Measurements from ENCODE around the gene ADGRB3.

Gene ADGRB3

GRCh38 chr6:68634726-68635411, at the start of gene ADGRB3:
TSS of gene ADGRB3 (plus strand) at chr6:68635282. CDS start at chr6:68638676, 3,394 bp downstream.
- peak; percentile 50 for DNase-seq

DNA sequence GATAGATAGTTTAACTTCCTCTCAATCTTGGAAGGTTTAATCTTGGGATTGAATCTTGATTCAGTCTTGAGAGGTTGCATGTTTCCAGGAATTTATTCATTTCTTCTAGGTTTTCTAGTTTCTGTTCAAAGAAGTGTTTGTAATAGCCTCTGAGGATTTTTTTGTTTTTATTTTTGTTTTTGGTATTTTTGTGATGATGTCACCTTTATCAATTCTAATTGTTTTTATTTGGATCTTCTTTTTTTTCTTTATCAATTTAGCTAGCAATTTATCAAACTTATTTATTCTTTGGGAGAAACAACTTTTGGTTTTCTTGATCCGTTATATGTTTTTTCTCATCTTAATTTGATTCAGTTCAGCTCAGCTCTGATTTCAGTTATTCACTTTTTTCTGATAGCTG, 41.5 kb upstream of the ADGRB3 start:
- DNase-seq: no peak

- DNase-seq: no peak
Measured at GRCh38 chr6:68597642-68598041, 37.4 kb upstream of the ADGRB3 start.

- DNase-seq: no peak
Measured at GRCh38 chr6:68615938-68616337, 19.1 kb upstream of the ADGRB3 start.

DNA sequence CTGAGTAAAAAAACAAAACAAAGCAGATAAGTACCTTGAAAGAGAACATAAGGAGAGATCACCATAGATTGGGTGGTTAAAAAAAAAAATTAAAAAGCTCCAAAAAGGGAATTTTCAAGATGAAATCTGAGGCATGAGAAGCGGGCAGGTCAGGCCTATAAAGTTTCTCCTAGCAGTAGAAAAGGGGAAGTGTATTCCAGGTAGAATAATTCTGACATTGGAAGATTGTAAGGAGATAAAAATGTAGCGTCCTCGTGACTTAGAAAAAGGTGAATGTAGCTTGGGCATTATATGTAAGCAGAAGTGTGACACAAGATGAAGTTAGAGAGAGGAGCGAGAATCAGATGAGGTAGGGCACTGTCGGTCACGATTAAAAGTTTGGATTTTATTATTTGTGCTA, 9.1 kb upstream of the ADGRB3 start:
- DNase-seq: no peak

DNA sequence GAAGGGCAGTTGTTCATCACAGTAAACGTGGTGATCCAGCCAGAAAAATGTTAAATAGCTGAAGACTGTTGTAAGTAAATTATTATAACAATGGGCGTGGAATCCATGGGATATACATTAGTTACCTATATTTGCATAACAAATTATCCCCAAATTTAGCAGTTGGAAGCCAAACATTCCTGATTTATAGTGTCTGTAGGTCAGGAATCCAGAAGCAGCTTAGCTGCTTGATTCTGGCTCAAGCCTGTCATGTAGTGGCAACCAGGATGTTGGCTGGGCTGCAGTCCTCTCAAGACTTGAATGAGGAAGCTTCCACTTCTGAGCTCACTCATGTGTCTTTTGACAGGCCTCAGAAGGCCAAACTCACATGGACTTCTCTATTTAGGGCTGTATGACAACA, 6.9 kb upstream of the ADGRB3 start:
- no peak for DNase-seq

DNA sequence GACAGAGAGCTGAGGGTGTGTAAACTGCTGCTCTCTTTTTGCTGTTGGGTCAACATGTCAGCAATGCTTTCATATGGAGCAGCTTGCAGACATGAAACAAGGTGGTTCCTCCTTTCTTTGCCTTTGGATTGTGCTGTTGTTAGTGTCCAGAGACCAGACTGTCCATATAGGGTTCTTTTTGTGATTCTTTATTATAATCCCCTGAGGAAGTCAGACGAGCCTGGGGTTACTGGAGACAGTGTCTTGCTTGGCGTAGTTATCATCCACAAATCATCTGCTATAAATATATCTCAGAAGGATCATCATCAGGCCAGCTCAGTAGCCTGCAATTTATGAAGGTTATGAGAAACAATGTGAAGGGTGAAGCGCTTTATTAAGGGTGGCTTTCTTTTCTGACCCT, 2.3 kb upstream of the ADGRB3 start:
- no peak for DNase-seq

DNA sequence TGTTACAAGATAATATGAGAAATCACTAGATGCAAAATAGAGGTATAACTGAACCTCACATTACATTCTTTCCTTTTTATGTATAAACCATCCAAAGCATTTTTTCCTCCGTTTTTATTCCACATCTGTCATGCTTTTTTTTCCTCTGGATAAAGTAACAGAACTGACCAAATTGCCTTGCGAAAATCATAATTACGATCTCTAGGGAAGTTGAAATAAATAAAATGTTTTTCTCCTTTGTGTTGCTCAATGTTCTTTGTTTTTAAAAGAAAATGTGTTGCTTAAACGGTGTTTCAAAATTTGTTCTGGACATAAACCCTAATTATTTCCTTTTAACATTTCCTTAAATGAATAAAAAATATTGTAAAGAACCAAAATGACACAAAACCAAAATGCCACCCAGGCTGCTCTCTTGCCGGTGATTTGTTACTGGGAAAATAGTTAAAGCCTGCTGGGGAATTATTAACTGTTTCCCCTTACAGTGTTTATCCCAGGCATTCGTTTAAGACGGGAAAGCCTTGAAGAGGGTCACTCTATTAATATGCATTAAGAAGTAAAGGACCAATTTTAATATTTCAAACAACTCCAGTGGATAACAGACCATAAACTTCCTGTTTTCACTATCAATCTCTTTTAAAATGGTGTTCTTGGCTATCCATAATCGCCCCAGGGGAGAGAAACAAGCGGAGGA, 1.7 kb upstream of the ADGRB3 start:
- no peak for DNase-seq

GRCh38 chr6:68633972-68634725, 933 bp upstream of the ADGRB3 start:
- no peak for DNase-seq

GRCh38 chr6:68635412-68635705, 277 bp downstream of the ADGRB3 start:
- no peak for DNase-seq

- no peak for DNase-seq
Measured at GRCh38 chr6:68635706-68636513, 828 bp downstream of the ADGRB3 start.

- DNase-seq: no peak
Measured at GRCh38 chr6:68636666-68637065, 1.6 kb downstream of the ADGRB3 start.

DNA sequence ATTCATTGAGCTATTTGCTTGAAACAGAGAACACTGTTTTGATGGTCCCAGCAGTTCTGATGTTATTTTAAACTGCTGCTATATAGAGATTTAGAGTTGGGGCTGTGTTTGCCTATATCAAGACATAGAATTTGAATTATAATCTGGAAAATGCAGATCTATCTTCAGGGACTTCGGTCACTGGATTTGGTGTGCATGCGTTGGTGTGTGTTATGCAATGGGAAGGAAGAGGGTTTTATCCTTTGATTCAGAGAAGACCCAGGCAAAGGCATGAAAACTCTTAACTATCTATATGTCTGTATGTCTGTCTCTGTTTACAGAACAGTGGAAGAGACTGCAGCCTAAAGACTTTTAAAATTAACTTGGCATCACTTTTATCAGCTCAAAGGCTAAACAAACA, 2.0 kb downstream of the ADGRB3 start:
- DNase-seq: no peak

DNA sequence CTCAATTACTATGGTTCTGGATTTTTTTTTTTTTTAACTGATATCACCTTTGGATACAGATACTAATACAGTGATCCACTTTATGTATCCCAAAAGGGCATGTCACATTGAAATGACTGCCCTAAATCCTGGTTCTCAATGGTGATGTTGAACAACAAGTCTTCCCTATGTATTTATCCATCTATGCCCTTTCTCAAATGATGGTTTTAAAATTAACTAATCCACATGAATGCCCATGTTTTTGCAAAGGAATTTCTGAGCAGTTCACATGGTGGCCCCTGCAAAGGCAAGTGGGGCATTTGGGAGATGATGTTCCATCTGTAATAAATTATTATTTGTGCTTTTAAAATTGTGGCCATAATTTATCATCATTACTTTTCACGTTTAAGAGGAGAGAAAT, 2.7 kb downstream of the ADGRB3 start:
- DNase-seq: no peak

- no peak for DNase-seq
Measured at GRCh38 chr6:68638230-68638900, 3.3 kb downstream of the ADGRB3 start.

- DNase-seq: no peak
Measured at GRCh38 chr6:68639211-68639610, 4.1 kb downstream of the ADGRB3 start.

DNA sequence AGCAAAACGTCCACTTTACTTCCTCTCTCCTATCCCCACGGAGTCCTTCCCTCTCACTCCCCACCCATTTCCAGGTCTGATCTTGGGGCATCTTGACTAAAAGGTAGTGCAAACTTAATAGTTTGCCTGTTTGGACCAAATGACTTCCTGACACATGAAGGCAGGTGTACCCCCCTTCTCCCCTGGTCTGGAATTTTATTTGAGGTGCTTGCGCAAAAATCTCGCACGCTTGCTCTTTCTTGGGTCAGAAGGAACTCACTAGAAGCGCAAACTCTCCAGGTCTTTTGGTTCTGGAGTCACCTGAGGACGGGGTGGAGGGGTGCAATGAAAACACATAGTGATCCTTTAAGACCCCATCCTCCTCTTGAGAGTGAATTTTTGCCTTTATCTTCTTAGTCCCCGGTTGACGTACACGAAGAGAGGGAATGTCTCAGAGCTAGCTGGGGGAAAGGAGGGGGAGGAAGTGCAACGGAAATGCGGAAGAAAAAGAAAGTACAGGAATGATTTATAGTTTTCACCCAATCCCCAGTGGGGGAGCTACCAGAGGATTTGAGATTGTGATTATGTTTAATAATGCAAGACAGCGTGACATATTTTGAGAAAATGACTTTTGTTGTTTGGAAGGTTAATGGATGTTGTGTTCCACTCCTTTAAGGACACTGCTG, 4.9 kb downstream of the ADGRB3 start:
- DNase-seq: no peak

DNA sequence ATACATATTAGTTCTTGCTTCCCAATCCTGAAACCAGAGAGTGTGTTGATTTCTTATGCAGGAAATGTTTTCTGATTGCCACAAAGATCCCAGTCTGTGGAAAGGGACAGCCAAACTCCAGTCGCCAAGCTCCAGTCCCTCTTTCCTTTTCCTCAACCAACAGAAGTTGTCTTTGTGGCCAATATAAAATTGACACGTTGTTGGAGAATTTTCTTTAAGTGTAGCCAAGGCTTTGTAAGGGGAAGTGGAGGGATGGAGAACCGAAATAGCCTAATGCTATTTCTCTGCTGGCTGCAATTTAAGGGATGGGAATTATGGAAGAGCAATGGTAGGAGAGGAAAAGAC, 5.4 kb downstream of the ADGRB3 start:
- no peak for DNase-seq

- DNase-seq: no peak
Measured at GRCh38 chr6:68641172-68641571, 6.1 kb downstream of the ADGRB3 start.

DNA sequence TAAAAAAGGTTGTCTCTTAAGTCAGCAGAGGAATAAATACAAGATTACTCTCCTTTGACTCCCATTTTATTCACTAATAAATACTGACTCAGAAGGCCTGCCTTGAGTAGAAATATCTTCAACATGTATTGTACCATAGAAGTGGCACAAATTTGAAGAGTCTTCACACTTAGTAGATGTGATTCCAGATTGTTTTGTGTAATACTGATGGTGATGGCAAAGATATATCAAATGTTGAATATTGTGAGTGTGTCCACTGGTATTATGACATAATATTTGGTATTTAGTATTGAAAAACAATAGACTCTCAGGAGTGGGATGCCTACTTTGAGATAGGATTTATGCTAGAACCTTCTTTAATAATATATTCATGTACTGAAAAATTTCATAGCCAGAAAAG, 7.0 kb downstream of the ADGRB3 start:
- DNase-seq: no peak

- no peak for DNase-seq
Measured at GRCh38 chr6:68642977-68643376, 7.9 kb downstream of the ADGRB3 start.

GRCh38 chr6:68649669-68650068, 14.6 kb downstream of the ADGRB3 start:
- DNase-seq: no peak
